HEK293T (cell line): ENCODE results near the gene AGAP1.

ENCODE experiments used
- CTCF ChIA-PET: fragments of 350-600 bp; formaldehyde crosslinking; extraction: SDS; loops from one replicate; lab custom pipeline; 2021; ENCODE audit warnings: antibody characterized with exemption, inconsistent platforms; lab: Yijun Ruan, JAX
- POLR2A ChIA-PET: fragments of 350-600 bp; formaldehyde crosslinking; extraction: SDS; loops from one replicate; lab custom pipeline; 2020; ENCODE audit warnings: antibody characterized with exemption, inconsistent platforms; lab: Yijun Ruan, JAX
- DNase-seq: peaks from one replicate; pipeline ENCODE4 v3.0.0; 2012; ENCODE audit warnings: mixed read lengths; ENCODE audit errors: extremely low spot score
- ARNT ChIP-seq: fragments of 450-650 bp; IDR thresholded peaks from 2 replicates; pipeline ENCODE4 v1.6.1; 2017; ENCODE audit warnings: mild to moderate bottlenecking
- BHLHE40 ChIP-seq: fragments of 450-650 bp; IDR thresholded peaks from 2 replicates; pipeline ENCODE4 v1.6.1; 2016; ENCODE audit warnings: mild to moderate bottlenecking, moderate library complexity, borderline replicate concordance
- CTBP1 ChIP-seq: fragments of 450-650 bp; IDR thresholded peaks from 2 replicates; pipeline ENCODE4 v1.6.1; 2016; ENCODE audit warnings: borderline replicate concordance
- ELF4 ChIP-seq: fragments of 450-650 bp; IDR thresholded peaks from 2 replicates; pipeline ENCODE4 v1.6.1; 2017; ENCODE audit warnings: antibody characterized with exemption
- FOXA1 ChIP-seq: fragments of 450-650 bp; IDR thresholded peaks from 2 replicates; pipeline ENCODE4 v1.6.1; 2016; ENCODE audit warnings: mild to moderate bottlenecking
- FOXK2 ChIP-seq: fragments of 450-650 bp; IDR thresholded peaks from 2 replicates; pipeline ENCODE4 v1.6.1; 2016; ENCODE audit warnings: mild to moderate bottlenecking
- FOXM1 ChIP-seq: fragments of 450-650 bp; IDR thresholded peaks from 2 replicates; pipeline ENCODE4 v1.6.1; 2017; ENCODE audit warnings: mild to moderate bottlenecking, borderline replicate concordance
- HDGF ChIP-seq: fragments of 450-650 bp; IDR thresholded peaks from 2 replicates; pipeline ENCODE4 v1.6.1; 2017; ENCODE audit warnings: antibody characterized with exemption, borderline replicate concordance
- L3MBTL2 ChIP-seq: fragments of 450-650 bp; conservative IDR thresholded peaks from 2 replicates; pipeline ENCODE4 v1.6.1; 2016; ENCODE audit warnings: mild to moderate bottlenecking
- LEF1 ChIP-seq: fragments of 450-650 bp; IDR thresholded peaks from 2 replicates; pipeline ENCODE4 v1.6.1; 2017; ENCODE audit warnings: mild to moderate bottlenecking, borderline replicate concordance
- NFRKB ChIP-seq: fragments of 450-650 bp; IDR thresholded peaks from 2 replicates; pipeline ENCODE4 v1.6.1; 2016; ENCODE audit warnings: mild to moderate bottlenecking, moderate library complexity
- PKNOX1 ChIP-seq: fragments of 450-650 bp; IDR thresholded peaks from 2 replicates; pipeline ENCODE4 v1.6.1; 2016
- SP1 ChIP-seq: fragments of 450-650 bp; IDR thresholded peaks from 2 replicates; pipeline ENCODE4 v1.6.1; 2017
- SUZ12 ChIP-seq: fragments of 450-650 bp; IDR thresholded peaks from 2 replicates; pipeline ENCODE4 v1.6.1; 2016; ENCODE audit warnings: mild to moderate bottlenecking
- TARDBP ChIP-seq: fragments of 450-650 bp; IDR thresholded peaks from 2 replicates; pipeline ENCODE4 v1.6.1; 2016
- ZNF384 ChIP-seq: fragments of 450-650 bp; IDR thresholded peaks from 2 replicates; pipeline ENCODE4 v1.6.1; 2016

AGAP1 gene

GRCh38 chr2:236165842-236166795, 672.3 kb downstream of the AGAP1 start:
- DNase-seq: no peak
- no peak for TF ChIP-seq FOXM1
- ChIA-PET CTCF (no interaction called here), POLR2A (interaction anchor here (0.8 kb wide), 1 partner anchor 39 kb away, joined by 3 read pairs; no protein-coding TSS in a partner anchor)

- DNase-seq: no peak
- ChIA-PET POLR2A (interaction anchor here (0.8 kb wide), 1 partner anchor 39 kb away, joined by 3 read pairs; no protein-coding TSS in a partner anchor), CTCF (no interaction called here)
- TF ChIP-seq HDGF (no peak), FOXA1 (no peak), SP1 (no peak), L3MBTL2 (no peak), CTBP1 (no peak), ZNF384 (no peak), FOXM1 (no peak), PKNOX1 (no peak), NFRKB (no peak)
Observed at GRCh38 chr2:236166796-236167296, 673.0 kb downstream of the AGAP1 start.

- CTCF ChIA-PET: no interaction called here
Observed at GRCh38 chr2:236167297-236168109, 673.7 kb downstream of the AGAP1 start.

GRCh38 chr2:236168110-236169080, 674.6 kb downstream of the AGAP1 start, which contains the start of gene GBX2:
GBX2 (minus strand) TSS chr2:236168386; CDS start chr2:236167971, 415 bp downstream.
- ChIA-PET CTCF (no interaction called here), POLR2A (interaction anchor here (1.1 kb wide), 1 partner anchor 9 kb away, joined by 5 read pairs; no protein-coding TSS in a partner anchor)
- TF ChIP-seq L3MBTL2 (peak; percentile 92), ARNT (no peak)
- peak; percentile 90 for DNase-seq

More at GRCh38 chr2:236167297-236168109, 673.7 kb downstream of the AGAP1 start:
- POLR2A ChIA-PET: interaction anchor here (0.8 kb wide), 1 partner anchor 40 kb away, joined by 3 read pairs; no protein-coding TSS in a partner anchor
- TF ChIP-seq ELF4 (no peak), FOXK2 (no peak), BHLHE40 (no peak), CTBP1 (no peak), TARDBP (no peak), PKNOX1 (no peak), FOXA1 (no peak), NFRKB (no peak), LEF1 (no peak), HDGF (no peak)
- DNase-seq: peak; percentile 62

- DNase-seq: no peak
- TF ChIP-seq SUZ12 (no peak), ARNT (no peak), FOXM1 (no peak), ZNF384 (no peak), HDGF (no peak), SP1 (no peak)
- ChIA-PET CTCF (interaction anchor here (1.0 kb wide), 1 partner anchor 8 kb away, joined by 3 read pairs; no protein-coding TSS in a partner anchor), POLR2A (interaction anchor here (1.1 kb wide), 1 partner anchor 8 kb away, joined by 5 read pairs; no protein-coding TSS in a partner anchor)
Observed at GRCh38 chr2:236169151-236169721, 675.4 kb downstream of the AGAP1 start.
